GM12892 (cell line): ENCODE measurements around the gene TBCEL.

Experiments
- POLR2A ChIP-seq: IDR thresholded peaks from 2 replicates; pipeline ENCODE4 v1.6.1; 2011; ENCODE audit warnings: low read depth, low read length, control low read depth
- POLR2AphosphoS5 ChIP-seq: IDR thresholded peaks from 2 replicates; pipeline ENCODE4 v1.6.1; 2011; ENCODE audit warnings: low read depth, low read length, control low read depth

DNA sequence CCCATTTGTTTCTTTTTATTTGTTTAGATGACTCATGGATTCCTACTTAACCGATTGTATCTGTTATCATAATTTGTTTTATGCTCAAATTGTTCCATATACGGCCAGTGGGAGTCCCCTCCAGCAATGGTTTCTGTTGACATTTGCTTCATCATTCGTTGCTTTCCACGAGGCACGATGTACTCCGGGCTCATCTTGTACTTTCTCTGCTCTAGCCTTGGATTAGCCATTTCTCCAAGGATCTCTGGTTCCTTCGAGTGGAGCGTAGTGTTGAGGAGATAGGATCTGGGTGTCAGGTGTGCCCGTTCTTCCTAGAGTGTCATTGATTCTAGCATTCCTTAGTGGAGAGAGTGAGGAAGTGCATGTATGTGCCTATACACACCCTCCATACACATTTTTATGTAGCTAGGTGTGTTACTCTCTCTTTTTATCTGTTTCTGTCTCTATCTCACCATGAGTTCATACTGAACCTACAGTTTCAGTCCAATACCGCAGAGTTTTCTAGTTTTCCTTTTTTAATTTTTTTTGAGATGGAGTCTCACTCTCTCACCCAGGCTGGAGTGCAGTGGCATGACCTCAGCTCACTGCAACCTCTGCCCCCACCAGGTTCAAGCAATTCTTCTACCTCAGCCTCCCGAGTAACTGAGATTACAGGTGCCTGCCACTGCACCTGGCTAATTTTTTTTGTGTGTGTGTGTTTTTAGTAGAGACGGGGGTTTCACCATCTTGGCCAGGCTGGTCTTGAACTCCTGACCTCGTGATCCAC is 108.5 kb downstream of the TBCEL start:
- TF ChIP-seq POLR2AphosphoS5 (no peak), POLR2A (no peak)
